Activated CD4-positive, CD25-positive, alpha-beta regulatory T cell treated with anti-CD3 and anti-CD28 coated beads, Interleukin-2, amount 50 U/mL, for 16 hours (primary cell): ENCODE data around the gene DNAJC24.

Experiments
- DNase-seq: peaks from one replicate; pipeline ENCODE4 v3.0.0-alpha.2; 2020; ENCODE audit warnings: low read depth, low spot score

The DNAJC24 gene

GRCh38 chr11:31415435-31415834 is 45.8 kb downstream of the DNAJC24 start:
- no peak for DNase-seq

- no peak for DNase-seq
Measured at GRCh38 chr11:31417357-31417756, 47.7 kb downstream of the DNAJC24 start.

- no peak for DNase-seq
Measured at GRCh38 chr11:31417816-31418215, 48.2 kb downstream of the DNAJC24 start.

GRCh38 chr11:31419138-31419537 is 49.5 kb downstream of the DNAJC24 start:
- DNase-seq = no peak

GRCh38 chr11:31419669-31420068 is 50.0 kb downstream of the DNAJC24 start:
- no peak for DNase-seq

GRCh38 chr11:31421820-31422219 is 52.2 kb downstream of the DNAJC24 start:
- no peak for DNase-seq

GRCh38 chr11:31422703-31423102 is 53.0 kb downstream of the DNAJC24 start:
- DNase-seq = no peak

- no peak for DNase-seq
Measured at GRCh38 chr11:31424652-31425051, 55.0 kb downstream of the DNAJC24 start.

- no peak for DNase-seq
Measured at GRCh38 chr11:31433851-31434250, 64.2 kb downstream of the DNAJC24 start.

GRCh38 chr11:31437742-31438435 is 68.2 kb downstream of the DNAJC24 start:
- no peak for DNase-seq

GRCh38 chr11:31441296-31441695 is 71.6 kb downstream of the DNAJC24 start:
- DNase-seq = no peak

- no peak for DNase-seq
Measured at GRCh38 chr11:31442086-31442485, 72.4 kb downstream of the DNAJC24 start.

- DNase-seq = no peak
Measured at GRCh38 chr11:31443802-31444201, 74.1 kb downstream of the DNAJC24 start.

GRCh38 chr11:31445621-31446020 is 76.0 kb downstream of the DNAJC24 start:
- DNase-seq = no peak

- DNase-seq = no peak
Measured at GRCh38 chr11:31449040-31449439, 79.4 kb downstream of the DNAJC24 start.

- no peak for DNase-seq
Measured at GRCh38 chr11:31450841-31451240, 81.2 kb downstream of the DNAJC24 start.

GRCh38 chr11:31455177-31455576 is 85.5 kb downstream of the DNAJC24 start:
- no peak for DNase-seq

GRCh38 chr11:31464436-31464835 is 94.8 kb downstream of the DNAJC24 start:
- no peak for DNase-seq

- DNase-seq = no peak
Measured at GRCh38 chr11:31474083-31474482, 104.4 kb downstream of the DNAJC24 start.

- no peak for DNase-seq
Measured at GRCh38 chr11:31477528-31478222, 108.0 kb downstream of the DNAJC24 start.

- DNase-seq = no peak
Measured at GRCh38 chr11:31478223-31478590, 108.5 kb downstream of the DNAJC24 start.

GRCh38 chr11:31479066-31479465 is 109.4 kb downstream of the DNAJC24 start:
- DNase-seq = no peak

- no peak for DNase-seq
Measured at GRCh38 chr11:31480930-31481329, 111.3 kb downstream of the DNAJC24 start.
